Peyer's patch (tissue), 4 donors: ENCODE results near the gene MINDY4.

Experiments used
- POLR2A ChIP-seq, 2 donors: fragments of 450-650 bp; IDR thresholded peaks; one replicate each; pipeline ENCODE4 v1.5.1; 2017; ENCODE audit warnings: antibody characterized with exemption in 2 of 2, mild to moderate bottlenecking in 2 of 2, moderate library complexity in 2 of 2
- TF ChIP-seq, protein P1 (sequence below), 6 experiments: fragments of 450-650 bp in 4 of 6; fragments of 200-600 bp in 2 of 6; sonication (generic) in 1 of 6; IDR thresholded peaks; one replicate each; pipeline ENCODE4 v1.5.1; 2017 to 2019; ENCODE audit warnings: antibody characterized with exemption in 6 of 6, mild to moderate bottlenecking in 3 of 6, moderate library complexity in 1 of 6

DNA sequence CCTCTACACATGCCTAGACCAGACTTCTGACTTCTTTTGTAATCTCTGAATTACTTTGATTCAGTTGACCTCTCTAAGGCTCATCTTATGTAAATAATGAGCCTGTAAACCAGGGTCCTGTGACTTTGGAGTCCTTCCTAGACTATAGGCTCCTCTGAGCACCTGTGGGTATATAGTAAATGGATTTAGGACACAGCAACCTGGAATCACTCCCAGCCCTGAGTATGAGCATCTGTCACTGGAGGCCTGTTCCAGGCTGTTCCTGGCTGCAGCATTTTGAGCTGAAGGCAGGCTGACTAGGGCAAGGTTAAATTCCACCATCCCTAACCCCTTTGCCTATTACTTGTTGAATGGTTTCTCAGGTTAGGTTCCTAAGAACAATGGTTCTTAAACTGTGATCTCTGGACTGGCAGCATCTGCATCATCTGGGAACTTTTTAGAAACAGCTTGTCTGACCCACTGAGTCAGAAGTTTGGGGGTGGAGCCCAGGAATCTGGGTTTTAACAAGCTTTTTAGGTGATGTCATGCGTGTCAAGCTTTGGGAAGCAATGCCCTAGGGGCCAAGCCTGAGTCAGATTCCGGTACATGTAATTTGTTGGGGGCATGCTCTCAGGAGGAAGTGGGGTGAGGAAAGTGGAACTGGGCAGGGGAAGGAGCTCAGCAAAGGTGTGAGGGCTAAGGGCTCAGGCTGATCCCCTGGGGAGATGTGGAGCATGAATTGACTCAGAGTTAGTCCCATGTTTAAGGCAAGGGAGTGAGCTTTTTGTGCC, 28.2 kb downstream of the MINDY4 start:
- TF ChIP-seq POLR2A (IDR thresholded peaks at IDR 0.05): no peak
- TF ChIP-seq, protein P1, sequence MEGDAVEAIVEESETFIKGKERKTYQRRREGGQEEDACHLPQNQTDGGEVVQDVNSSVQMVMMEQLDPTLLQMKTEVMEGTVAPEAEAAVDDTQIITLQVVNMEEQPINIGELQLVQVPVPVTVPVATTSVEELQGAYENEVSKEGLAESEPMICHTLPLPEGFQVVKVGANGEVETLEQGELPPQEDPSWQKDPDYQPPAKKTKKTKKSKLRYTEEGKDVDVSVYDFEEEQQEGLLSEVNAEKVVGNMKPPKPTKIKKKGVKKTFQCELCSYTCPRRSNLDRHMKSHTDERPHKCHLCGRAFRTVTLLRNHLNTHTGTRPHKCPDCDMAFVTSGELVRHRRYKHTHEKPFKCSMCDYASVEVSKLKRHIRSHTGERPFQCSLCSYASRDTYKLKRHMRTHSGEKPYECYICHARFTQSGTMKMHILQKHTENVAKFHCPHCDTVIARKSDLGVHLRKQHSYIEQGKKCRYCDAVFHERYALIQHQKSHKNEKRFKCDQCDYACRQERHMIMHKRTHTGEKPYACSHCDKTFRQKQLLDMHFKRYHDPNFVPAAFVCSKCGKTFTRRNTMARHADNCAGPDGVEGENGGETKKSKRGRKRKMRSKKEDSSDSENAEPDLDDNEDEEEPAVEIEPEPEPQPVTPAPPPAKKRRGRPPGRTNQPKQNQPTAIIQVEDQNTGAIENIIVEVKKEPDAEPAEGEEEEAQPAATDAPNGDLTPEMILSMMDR (IDR thresholded peaks at IDR 0.05): no peak
